Pancreas (tissue), 10 donors: Measurements from ENCODE around the gene IER3. TPM values are rescaled to one million over a fixed set of nuclear protein-coding genes. Genes with fewer than 3 reads are reported as not detected.

Experiments used
- ATAC-seq, 4 donors: fragments of 200-7000 bp; cut with Tn5 transposase; one replicate each; pipeline versions ENCODE4 v1.8.0 to v1.9.1; 2020; ENCODE audit warnings: mild to moderate bottlenecking in 4 of 4, moderate library complexity in 4 of 4
- DNase-seq, 6 donors: peaks; one replicate each; pipeline ENCODE4 v3.0.0-alpha.2; 2020
- FAIRE-seq: peaks from 2 replicates; lab custom pipeline; 2012; peaks lifted over from hg19 to GRCh38; lab: Jason Lieb, UNC
- H3K27ac ChIP-seq, 4 donors: fragments of 200-600 bp; sonication (generic); 1 replicate in 3 of 4; 2 replicates in 1 of 4; pipeline versions ENCODE4 v1.5.0 to v1.8.0; 2020
- H3K27me3 ChIP-seq, 4 donors: fragments of 200-600 bp; one replicate each; pipeline ENCODE4 v1.8.0; 2021
- H3K36me3 ChIP-seq, 3 donors: fragments of 200-600 bp; sonication (generic) in 1 of 3; one replicate each; pipeline versions ENCODE4 v1.5.0 to v1.8.0; 2020 to 2021
- H3K4me1 ChIP-seq, 3 donors: fragments of 200-600 bp; one replicate each; pipeline ENCODE4 v1.8.0; 2021
- H3K4me3 ChIP-seq, 4 donors: fragments of 200-600 bp; sonication (generic) in 2 of 4; one replicate each; pipeline versions ENCODE4 v1.5.0 to v1.8.0; 2020 to 2021
- H3K9me3 ChIP-seq, 4 donors: fragments of 200-600 bp; one replicate each; pipeline ENCODE4 v1.8.0; 2021
- WGBS, 2 donors: extraction: QIAGEN DNeasy Blood & Tissue Kit; methylation state at CpG; one replicate each; pipeline ENCODE4 v1.1.7; 2013; 5-methylcytosine and 5-hydroxymethylcytosine counted together
- intact Hi-C, 3 donors: fragments of 100-400 bp; cut with DNase I; formaldehyde crosslinking; loops; one replicate each; pipeline versions ENCODE4 v1.11.1 to v1.14.2; 2022
- polyA plus RNA-seq, 2 donors: library from polyadenylated mRNA; stranded (reverse); fragments of 200-250 nt; gene quantifications; one replicate each; pipeline ENCODE4 v1.2.3, GENCODE V29; 2013
- total RNA-seq, 6 donors: library from RNA; stranded (reverse); fragmentation: NEBNext Ultra II Directional in 4 of 6; extraction: Animal tissue kit (Norgen Biotek cat#: 25700) in 4 of 6; gene quantifications; one replicate each; pipeline versions ENCODE4 v1.2.1 to v1.2.4, GENCODE V29; 2021 to 2023
- TF ChIP-seq, protein P1 (sequence below), 4 donors: fragments of 200-600 bp; sonication (generic) in 3 of 4; IDR thresholded peaks; one replicate each; pipeline versions ENCODE4 v1.5.0 to v1.8.0; 2021; ENCODE audit warnings: antibody characterized with exemption in 4 of 4
- donor health status: healthy with polysubstance abuse.
- donor health status: DM: no; HTN: no; CAD: no; lungs with moderate emphysema.
- donor health status: DM: no; HTN: no; CAD: no.
- donor health status: control.
- donor health status: control.
- donor health status: Bipolar disorder and iron deficiency.
- donor health status: DM: yes; HTN: yes; CAD: no.
- donor health status: DM: no; HTN: no; CAD: no.
- donor health status: DM: no; HTN: no; CAD: no.
- donor health status: DM: yes; HTN: yes; CAD: no.

Gene IER3
- total and polyA plus RNA-seq, 8 donors: 23.0 to 174 (median 48.8) TPM

DNA sequence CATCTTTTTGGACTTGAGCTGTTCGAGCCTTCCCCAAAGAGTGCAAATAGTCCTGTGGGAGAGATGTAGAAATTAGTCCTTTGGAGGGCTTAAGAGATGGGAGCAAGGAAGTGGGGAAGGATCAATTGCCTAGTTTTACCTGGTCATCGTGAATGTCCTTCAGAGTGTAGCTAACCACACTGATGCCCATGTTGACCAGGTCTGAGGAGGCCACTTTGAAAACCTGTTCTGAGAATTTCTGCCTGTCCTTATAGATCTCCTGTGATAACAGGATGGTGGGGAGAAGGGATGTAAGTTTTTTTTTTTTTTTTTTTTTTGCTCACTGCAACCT is 3.8 kb downstream of the IER3 start:
- ATAC-seq (no peak), DNase-seq (no peak), FAIRE-seq (no peak)
- peaks cover 0 to 8% (median 0%) of the 10 kb centered on the region in 3 donors for H3K36me3 ChIP-seq
- intact Hi-C loops: no loop called here
- no peaks in the 10 kb centered on the region for H3K27me3 ChIP-seq
- H3K27ac ChIP-seq: no peak overlapping the region
- no peak overlapping the region for H3K4me3 ChIP-seq
- H3K9me3 ChIP-seq: no peaks in the 10 kb centered on the region
- 87 to 88% methylated on average over 2 of the region's 2 CpGs for WGBS, 2 donors
- TF ChIP-seq, protein P1, sequence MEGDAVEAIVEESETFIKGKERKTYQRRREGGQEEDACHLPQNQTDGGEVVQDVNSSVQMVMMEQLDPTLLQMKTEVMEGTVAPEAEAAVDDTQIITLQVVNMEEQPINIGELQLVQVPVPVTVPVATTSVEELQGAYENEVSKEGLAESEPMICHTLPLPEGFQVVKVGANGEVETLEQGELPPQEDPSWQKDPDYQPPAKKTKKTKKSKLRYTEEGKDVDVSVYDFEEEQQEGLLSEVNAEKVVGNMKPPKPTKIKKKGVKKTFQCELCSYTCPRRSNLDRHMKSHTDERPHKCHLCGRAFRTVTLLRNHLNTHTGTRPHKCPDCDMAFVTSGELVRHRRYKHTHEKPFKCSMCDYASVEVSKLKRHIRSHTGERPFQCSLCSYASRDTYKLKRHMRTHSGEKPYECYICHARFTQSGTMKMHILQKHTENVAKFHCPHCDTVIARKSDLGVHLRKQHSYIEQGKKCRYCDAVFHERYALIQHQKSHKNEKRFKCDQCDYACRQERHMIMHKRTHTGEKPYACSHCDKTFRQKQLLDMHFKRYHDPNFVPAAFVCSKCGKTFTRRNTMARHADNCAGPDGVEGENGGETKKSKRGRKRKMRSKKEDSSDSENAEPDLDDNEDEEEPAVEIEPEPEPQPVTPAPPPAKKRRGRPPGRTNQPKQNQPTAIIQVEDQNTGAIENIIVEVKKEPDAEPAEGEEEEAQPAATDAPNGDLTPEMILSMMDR (IDR thresholded peaks at IDR 0.05): no peak
- peaks cover 0 to 38% (median 10%) of the 10 kb centered on the region in 3 donors for H3K4me1 ChIP-seq

DNA sequence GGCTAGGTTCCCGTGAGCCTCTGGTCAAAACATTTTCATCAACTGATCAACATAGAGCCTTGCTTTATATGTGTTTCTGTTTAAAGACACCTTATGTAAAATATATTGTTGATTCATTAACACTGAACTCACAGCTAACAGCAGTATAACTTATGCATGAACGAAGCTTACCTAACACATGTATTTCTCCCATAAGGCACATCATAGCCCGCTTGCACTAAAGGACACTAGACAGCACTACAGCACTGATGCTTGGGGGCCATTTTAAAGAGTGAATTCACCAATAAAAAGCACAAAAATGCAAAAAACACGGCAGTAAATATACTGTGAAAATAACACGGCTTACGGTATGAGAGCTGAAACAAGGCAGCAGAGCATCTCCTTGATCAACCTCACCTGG is 5.8 kb downstream of the IER3 start:
- Histone ChIP-seq H3K4me3 (no peak overlapping the region), H3K27ac (no peak overlapping the region), H3K27me3 (no peaks in the 10 kb centered on the region), H3K36me3 (peaks cover 0 to 13% (median 0%) of the 10 kb centered on the region in 3 donors), H3K9me3 (no peaks in the 10 kb centered on the region), H3K4me1 (peaks cover 0 to 32% (median 10%) of the 10 kb centered on the region in 3 donors)
- ATAC-seq (no peak), FAIRE-seq (no peak), DNase-seq (no peak)
- WGBS, 2 donors: 79 to 80% methylated on average over 6 of the region's 6 CpGs
- intact Hi-C loops: loop anchor here in 1 of 3 donors (10.0 kb wide), 1 partner anchor 146 kb away; the partner anchor contains the start of gene DDR1
- TF ChIP-seq, protein P1 (IDR thresholded peaks at IDR 0.05): no peak

DNA sequence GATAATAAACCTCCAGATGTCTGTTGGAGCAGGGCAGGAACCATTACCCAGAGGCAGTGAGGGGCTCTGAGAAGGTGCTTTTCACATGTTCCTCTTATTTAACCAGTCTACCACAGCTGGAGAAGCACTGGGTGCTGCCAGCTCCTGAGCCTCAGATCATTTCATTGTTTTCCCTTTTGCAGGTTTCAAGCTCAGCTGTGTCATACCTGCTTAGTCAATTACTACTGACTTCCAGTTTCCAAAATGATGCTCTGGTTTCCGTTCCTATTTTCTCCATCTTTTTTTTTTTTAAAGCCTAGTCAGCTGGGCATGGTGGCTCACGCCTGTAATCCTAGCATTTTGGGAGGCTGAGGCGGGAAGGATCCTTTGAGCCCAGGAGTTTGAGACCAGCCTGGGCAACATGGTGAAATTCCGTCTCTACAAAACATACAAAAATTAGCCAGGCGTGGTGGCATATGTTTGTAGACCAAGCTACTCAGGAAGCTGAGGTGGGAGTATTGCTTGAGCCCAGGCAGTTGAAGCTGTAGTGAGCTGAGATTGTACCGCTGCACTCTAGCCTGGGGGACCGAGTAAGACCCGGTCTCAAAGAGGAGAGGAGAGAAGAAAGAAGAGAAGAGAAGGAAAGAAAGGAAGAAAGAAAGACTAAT is 8.6 kb downstream of the IER3 start:
- H3K4me1 ChIP-seq: peaks cover 0 to 29% (median 13%) of the 10 kb centered on the region in 3 donors
- H3K27ac ChIP-seq: no peak overlapping the region
- ATAC-seq (no peak), FAIRE-seq (no peak), DNase-seq (no peak)
- peaks cover 0 to 22% (median 0%) of the 10 kb centered on the region in 3 donors for H3K36me3 ChIP-seq
- no peaks in the 10 kb centered on the region for H3K27me3 ChIP-seq
- intact Hi-C loops: loop anchor here in 1 of 3 donors (10.0 kb wide), 1 partner anchor 149 kb away; the partner anchor contains the start of gene DDR1
- TF ChIP-seq, protein P1 (IDR thresholded peaks at IDR 0.05): no peak
- H3K4me3 ChIP-seq: no peak overlapping the region
- no peaks in the 10 kb centered on the region for H3K9me3 ChIP-seq
- 90 to 91% methylated on average over 8 of the region's 8 CpGs for WGBS, 2 donors

DNA sequence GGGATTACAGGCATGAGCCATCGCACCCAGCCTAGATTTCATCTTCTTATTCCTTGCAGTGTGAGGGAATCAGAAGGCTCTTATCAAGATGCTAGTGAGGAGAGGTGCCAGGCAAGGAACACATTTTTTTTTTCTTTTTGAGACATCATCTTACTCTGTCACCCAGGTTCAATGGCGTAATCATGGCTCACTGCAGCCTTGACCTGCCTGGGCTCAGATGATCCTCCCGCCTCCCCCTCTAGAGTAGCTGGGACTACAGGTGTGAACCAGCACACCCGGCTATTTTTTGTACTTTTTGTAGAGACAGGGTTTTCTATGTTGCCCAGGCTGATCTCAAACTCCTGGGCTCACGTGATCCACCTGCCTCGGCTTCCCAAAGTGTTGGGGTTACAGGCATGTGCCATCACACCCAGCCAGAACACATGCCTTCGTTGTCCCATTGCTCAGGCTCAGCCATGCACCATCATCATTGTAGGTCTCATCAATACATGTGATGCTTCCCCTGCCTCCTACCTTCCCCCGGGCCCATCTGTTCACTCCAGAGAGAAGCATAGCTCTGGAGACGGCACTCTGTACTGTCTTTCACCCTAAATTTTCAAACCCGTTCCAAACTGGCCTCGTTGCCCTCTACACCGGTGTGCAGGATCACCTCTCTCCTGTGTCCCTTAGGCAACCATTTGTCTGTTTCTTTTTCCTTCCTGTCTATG is 12.0 kb downstream of the IER3 start:
- intact Hi-C loops: loop anchor here in 1 of 3 donors (10.0 kb wide), 1 partner anchor 152 kb away; the partner anchor contains the start of gene DDR1
- FAIRE-seq (no peak), ATAC-seq (no peak), DNase-seq (no peak)
- H3K27me3 ChIP-seq: no peaks in the 10 kb centered on the region
- peaks cover 0 to 11% (median 3%) of the 10 kb centered on the region in 3 donors for H3K4me1 ChIP-seq
- no peak overlapping the region for H3K4me3 ChIP-seq
- H3K27ac ChIP-seq: no peak overlapping the region
- TF ChIP-seq, protein P1 (IDR thresholded peaks at IDR 0.05): no peak
- whole genome bisulfite sequencing, 2 donors: 86 to 91% methylated on average over 12 of the region's 12 CpGs
- H3K36me3 ChIP-seq: peaks cover 0 to 34% (median 3%) of the 10 kb centered on the region in 3 donors
- no peaks in the 10 kb centered on the region for H3K9me3 ChIP-seq
